GM21381 (cell line): ENCODE data around the gene PDE3B.
"Not testable (repeated sequence)": the region's sequence is repeated elsewhere in the genome, so short reads cannot be mapped to it uniquely, and the experiment has no call there.

Source experiments
- ATAC-seq: cut with Tn5 transposase; IDR thresholded peaks from one replicate; pipeline ENCODE4 v1.9.1; 2021; ENCODE audit warnings: mild to moderate bottlenecking, moderate library complexity; ENCODE audit not compliant: unreplicated experiment

The PDE3B gene

GRCh38 chr11:14673824-14674405 is 30.3 kb downstream of the PDE3B start:
- no peak for ATAC-seq

DNA sequence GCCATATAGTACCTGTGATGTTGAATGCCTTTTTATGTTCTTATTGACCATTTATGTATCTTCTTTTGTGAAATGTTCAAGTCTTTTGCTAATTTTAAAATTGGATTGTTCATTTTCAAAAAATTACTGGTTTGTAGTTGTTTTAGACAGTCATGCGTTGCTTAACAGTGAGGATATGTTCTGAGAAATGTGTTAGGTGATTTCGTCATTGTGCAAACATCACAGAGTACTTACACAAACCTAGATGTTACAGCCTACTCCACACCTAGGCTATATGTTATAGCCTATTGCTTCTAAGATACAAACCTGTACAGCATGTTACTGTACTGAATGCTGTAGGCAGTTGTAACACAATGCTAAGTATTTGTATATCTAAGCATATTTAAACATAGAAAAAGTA is 32.5 kb downstream of the PDE3B start:
- no peak for ATAC-seq

- ATAC-seq: no peak
Measured at GRCh38 chr11:14677146-14677545, 33.5 kb downstream of the PDE3B start.

DNA sequence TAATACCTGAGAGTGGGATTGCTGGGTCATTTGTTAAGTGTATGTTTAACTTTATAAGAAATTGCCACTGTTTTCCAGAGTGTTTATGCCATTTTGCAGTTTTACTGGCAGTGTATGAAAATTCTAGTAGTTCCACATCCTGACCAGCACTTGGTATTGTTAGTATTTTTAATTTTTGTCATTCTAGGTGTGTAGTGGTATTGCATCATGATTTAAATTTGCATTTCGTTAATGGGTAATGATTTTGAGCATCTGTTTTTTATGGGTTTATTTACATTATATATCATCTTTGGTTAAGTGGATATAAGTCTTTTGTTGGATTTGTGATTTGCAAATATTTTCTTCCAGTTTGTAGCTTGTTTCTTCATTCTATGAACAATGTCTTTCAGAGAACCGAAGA is 34.7 kb downstream of the PDE3B start:
- no peak for ATAC-seq

DNA sequence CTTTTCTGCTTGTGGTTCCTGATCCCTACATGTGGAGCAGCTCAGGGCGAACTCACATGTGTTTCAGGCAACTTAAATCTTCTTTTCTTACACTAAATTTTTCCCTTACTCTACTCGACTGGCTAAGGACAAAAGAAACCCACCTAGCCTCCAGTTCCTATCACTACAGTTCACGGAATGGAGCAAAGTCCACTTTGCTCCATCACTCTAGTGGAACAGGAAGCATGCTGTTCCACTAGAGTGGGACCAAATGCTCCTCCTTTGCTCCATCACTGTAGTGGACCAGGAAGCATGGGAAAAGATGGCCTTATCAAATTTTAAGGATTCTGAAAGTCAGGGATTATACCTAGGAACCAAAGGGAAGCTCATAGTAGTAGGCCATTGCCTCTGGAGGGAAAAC is 36.1 kb downstream of the PDE3B start:
- ATAC-seq: no peak

DNA sequence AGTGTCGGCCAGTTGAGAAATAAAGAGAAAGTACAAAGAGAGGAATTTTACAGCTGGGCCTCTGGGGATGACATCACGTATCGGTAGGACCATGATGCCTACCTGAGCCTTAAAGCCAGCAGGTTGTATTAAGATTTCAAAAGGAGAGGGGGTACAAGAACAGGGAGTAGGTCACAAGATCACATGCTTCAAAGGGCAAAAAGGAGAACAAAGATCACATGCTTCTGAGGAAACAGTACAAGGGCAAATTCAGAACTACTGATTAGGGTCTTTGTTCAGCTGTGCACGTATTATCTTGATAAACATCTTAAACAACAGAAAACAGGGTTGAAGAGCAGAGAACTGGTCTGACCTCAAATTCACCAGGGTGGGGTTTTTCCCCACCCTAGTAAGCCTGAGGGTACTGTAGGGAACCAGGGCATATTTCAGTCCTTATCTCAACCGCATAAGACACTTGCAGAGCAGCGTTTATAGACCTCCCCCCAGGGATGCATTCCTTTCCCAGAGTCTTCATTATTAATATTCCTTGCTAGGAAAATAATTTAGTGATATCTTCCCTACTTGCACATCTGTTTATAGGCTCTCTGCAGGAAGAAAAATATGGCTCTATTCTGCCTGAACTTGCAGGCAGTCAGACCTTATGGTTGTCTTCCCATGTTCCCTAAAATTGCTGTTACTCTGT is 40.8 kb downstream of the PDE3B start:
- ATAC-seq: not testable (repeated sequence)

DNA sequence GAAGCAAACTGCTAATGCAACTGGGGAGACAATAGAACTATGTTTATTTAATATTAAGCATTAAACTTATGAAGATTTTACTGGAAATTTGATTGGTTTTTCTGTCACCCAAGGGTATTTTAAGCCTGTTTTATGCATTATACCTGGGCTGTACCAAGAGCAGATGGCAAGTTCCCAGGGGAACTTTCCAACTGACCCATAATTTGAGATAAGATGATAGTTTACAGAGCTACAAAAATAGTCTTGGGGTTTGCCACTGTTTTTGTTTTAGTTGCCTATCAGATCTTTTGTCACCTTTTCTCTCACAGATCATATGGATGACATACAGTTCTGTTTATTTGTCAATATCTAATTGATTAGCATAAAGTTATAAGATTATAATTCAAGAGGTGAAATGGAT is 43.9 kb downstream of the PDE3B start:
- no peak for ATAC-seq

DNA sequence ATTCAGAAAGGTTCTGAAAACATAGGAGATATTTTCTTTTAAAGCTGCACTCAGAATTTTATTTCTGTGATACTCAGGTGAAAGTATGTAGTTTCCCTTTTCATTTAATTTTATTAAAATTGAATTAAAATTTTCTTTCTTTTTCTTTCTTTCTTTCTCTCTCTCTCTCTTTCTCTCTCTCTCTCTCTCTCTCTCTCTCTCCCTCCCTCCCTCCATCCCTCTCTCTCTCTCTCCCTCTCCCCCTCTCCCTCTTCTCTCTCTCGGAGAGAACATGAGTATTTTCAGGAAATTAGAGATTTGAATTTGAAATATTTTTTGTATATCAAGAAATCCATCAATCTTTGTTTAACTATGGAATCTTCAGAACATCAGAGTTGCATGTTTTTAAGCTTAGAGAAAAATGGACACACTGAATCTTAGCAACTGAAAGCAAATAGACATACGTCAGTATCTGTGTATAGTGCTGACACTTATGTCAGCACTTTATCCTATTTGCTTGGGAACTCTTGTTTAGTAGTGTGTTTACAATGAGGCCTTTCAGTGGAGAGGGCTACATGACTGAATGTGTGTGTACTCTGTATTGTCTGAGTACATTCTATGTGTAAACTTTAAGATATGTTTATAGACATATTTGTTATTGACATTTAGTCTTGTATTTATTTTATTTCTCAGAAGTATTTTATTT is 44.5 kb downstream of the PDE3B start:
- ATAC-seq: no peak

- not testable (repeated sequence) for ATAC-seq
Measured at GRCh38 chr11:14695656-14696055, 52.1 kb downstream of the PDE3B start.

DNA sequence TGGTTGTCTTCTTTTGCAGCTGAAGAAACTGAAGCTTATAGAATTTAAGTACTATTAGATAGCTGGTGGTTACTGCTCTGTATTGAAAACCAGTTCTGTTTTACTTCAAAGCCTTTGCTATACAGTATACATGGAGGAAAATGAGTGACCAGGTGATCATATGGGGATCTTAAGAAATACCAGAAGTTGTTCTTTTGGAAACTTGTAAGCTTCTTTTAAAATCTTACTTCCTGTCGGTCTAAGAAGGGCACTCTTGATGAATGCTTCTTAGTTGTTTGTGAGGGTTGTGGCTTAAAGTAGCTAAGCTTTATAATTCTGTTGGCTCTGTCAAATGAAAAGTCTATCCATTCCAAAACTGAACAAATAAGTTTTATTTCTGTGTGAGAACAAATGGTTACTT is 55.2 kb downstream of the PDE3B start:
- no peak for ATAC-seq

- no peak for ATAC-seq
Measured at GRCh38 chr11:14700593-14700992, 57.0 kb downstream of the PDE3B start.

- no peak for ATAC-seq
Measured at GRCh38 chr11:14702760-14703159, 59.2 kb downstream of the PDE3B start.

- ATAC-seq: no peak
Measured at GRCh38 chr11:14703731-14704130, 60.1 kb downstream of the PDE3B start.

- ATAC-seq: no peak
Measured at GRCh38 chr11:14705067-14705466, 61.5 kb downstream of the PDE3B start.

GRCh38 chr11:14713496-14714244 is 70.1 kb downstream of the PDE3B start:
- ATAC-seq: no peak

- ATAC-seq: not testable (repeated sequence)
Measured at GRCh38 chr11:14715669-14716068, 72.1 kb downstream of the PDE3B start.

DNA sequence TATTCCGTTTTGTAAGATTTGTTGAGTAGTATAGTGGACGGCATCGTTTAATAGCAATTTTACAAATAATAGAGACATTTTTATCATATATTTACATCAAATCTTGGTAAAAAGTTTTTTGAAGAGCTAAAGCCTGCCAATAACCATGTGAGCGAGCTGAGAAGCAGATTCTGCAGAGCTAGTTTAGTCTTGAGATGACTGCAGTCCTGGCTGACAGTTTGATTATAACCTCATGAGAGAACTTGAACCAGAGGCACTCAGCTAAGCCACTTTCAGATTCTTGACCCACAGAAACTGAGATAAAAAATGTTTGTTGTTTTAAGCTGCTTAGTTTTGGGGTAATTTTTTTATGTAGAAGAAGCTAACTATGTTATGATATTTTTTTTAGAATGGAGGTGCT is 78.9 kb downstream of the PDE3B start:
- ATAC-seq: no peak

GRCh38 chr11:14725150-14725549 is 81.5 kb downstream of the PDE3B start:
- ATAC-seq: no peak

DNA sequence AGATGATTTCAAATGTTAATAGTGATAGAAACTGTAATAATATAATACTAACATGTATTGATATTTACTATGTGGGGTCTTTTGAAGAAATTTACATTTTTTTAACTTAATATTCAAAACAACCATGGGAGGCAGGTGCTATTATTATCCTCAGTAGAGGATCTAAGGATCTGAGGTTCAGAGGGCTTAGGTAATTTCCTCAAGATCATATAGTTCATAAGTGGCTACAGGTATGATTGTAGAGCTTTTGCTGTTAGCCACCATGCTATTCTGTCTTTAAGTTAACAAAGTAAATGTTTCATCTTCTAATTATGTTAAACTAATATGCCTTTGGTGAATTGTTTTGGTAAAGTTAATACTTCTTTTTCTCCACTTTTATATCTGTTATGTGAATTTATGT is 83.6 kb downstream of the PDE3B start:
- ATAC-seq: no peak

DNA sequence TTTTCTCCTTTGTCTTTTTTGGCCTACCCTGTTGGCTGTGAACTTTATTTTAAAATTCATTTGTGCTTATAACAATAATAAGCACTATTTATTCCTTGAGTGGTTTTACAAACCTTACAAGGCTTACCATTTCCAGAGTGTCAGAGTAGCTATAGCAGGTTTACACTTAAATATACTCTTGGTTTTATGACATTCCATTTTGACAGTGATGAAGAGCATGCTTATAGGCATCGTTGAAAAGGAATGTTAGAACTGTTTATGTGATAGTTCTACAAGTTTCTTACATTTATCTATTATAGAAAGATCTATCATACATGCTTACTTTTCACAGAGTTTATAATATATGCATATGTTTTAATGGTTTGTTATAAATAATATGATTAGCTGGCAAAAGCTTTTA is 84.1 kb downstream of the PDE3B start:
- ATAC-seq: no peak

GRCh38 chr11:14740539-14740938 is 96.9 kb downstream of the PDE3B start:
- ATAC-seq: not testable (repeated sequence)

DNA sequence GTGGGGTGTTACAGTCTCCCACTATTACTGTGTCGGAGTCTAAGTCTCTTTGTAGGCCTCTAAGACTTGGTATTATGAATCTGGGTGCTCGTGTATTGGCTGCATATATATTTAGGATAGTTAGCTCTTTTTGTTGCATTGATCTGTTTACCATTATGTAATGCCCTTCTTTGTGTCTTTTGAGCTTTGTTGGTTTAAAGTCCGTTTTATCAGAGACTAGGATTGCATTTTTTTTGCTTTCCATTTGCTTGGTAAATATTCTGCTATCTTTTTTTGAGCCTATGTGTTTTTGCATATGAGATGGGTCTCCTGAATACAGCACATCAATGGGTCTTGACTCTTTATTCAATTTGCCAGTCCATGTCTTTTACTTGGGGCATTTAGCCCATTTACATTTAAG is 97.6 kb downstream of the PDE3B start:
- no peak for ATAC-seq
